K562 (cell line): ENCODE results near the gene ABCA13. TPM values are rescaled to one million over a fixed set of nuclear protein-coding genes. Genes with fewer than 3 reads are reported as not detected.

ENCODE experiments used
- ATAC-seq: fragments of 200-7000 bp; cut with Tn5 transposase; 3 replicates; pipeline ENCODE4 v1.9.1; 2020; ENCODE audit warnings: moderate library complexity
- BruUV-seq: library from RNA; stranded (reverse); fragments of 400-500 nt; replicated peaks from 2 replicates; lab custom pipeline; 2021; lab: Mats Ljungman, UMichigan
- CTCF ChIA-PET: fragments of 300-600 bp; formaldehyde crosslinking; extraction: SDS; loops from one replicate; lab custom pipeline; 2021; ENCODE audit warnings: low intra/inter-chr PET ratio; lab: Yijun Ruan, JAX
- POLR2A ChIA-PET: fragments of 300-600, 350-650 bp; sonication (Branson Sonifier 250); formaldehyde crosslinking; extraction: SDS; loops from one replicate; lab custom pipeline; 2021; ENCODE audit warnings: antibody characterized with exemption, inconsistent platforms; lab: Yijun Ruan, JAX
- DNase-seq, 4 experiments: peaks; one replicate each; pipeline versions ENCODE4 v3.0.0 to v3.0.0-alpha.2; 2011 to 2018; ENCODE audit warnings: low spot score in 3 of 4, mixed read lengths in 3 of 4; ENCODE audit errors: extremely low read depth in 1 of 4
- FAIRE-seq: peaks from 2 replicates; lab custom pipeline; 2011; peaks lifted over from hg19 to GRCh38; lab: Jason Lieb, UNC
- H2AFZ ChIP-seq: 2 replicates; pipeline ENCODE4 v1.6.0; 2011; ENCODE audit warnings: low read depth, low read length, control low read depth, inconsistent platforms
- H3K27ac ChIP-seq: fragments of 200-600 bp; 3 replicates; pipeline ENCODE4 v1.8.0; 2011; ENCODE audit warnings: low read depth, mild to moderate bottlenecking, control low read depth, inconsistent platforms, low read length, moderate library complexity, mixed read lengths; ENCODE audit errors: extremely low read depth
- H3K27me3 ChIP-seq, 2 experiments: fragments of 300-600 bp in 1 of 2; 2 replicates in 1 of 2; 3 replicates in 1 of 2; pipeline versions ENCODE4 v1.6.0 to v1.8.0; 2011; ENCODE audit warnings: inconsistent platforms in 2 of 2, low read length in 2 of 2, mild to moderate bottlenecking in 1 of 2, mixed read lengths in 1 of 2, moderate library complexity in 1 of 2; ENCODE audit not compliant: control insufficient read depth in 2 of 2, insufficient read depth in 2 of 2
- H3K36me3 ChIP-seq: fragments of 300-600 bp; 3 replicates; pipeline ENCODE4 v1.8.0; 2011; ENCODE audit warnings: mild to moderate bottlenecking, low read length, inconsistent platforms; ENCODE audit not compliant: control insufficient read depth, insufficient read depth
- H3K4me1 ChIP-seq, 2 experiments: fragments of 200-600 bp in 1 of 2; replicated peaks in 1 of 2; 2 replicates in 1 of 2; 3 replicates in 1 of 2; pipeline versions ENCODE4 v1.5.1 to v1.8.0; 2011; ENCODE audit warnings: inconsistent platforms in 2 of 2, low read length in 2 of 2, mild to moderate bottlenecking in 1 of 2, mixed read lengths in 1 of 2, moderate library complexity in 1 of 2; ENCODE audit not compliant: control insufficient read depth in 2 of 2, insufficient read depth in 2 of 2
- H3K4me2 ChIP-seq: 2 replicates; pipeline ENCODE4 v1.6.1; 2011; ENCODE audit warnings: low read length, control low read depth, inconsistent platforms, mixed read lengths; ENCODE audit not compliant: insufficient read depth
- H3K4me3 ChIP-seq: fragments of 200-600 bp; sonication (generic), shearing (Covaris generic); 2 replicates; pipeline ENCODE4 v1.5.1; 2016; ENCODE audit warnings: control low read depth, inconsistent platforms
- H3K79me2 ChIP-seq: fragments of 200-600 bp; 3 replicates; pipeline ENCODE4 v1.8.0; 2011; ENCODE audit warnings: low read length, inconsistent platforms; ENCODE audit not compliant: control insufficient read depth, insufficient read depth
- H3K9ac ChIP-seq, 2 experiments: 2 replicates each; pipeline versions ENCODE4 v1.6.0 to v1.6.1; 2011; ENCODE audit warnings: low read depth in 2 of 2, low read length in 2 of 2, control low read depth in 1 of 2, inconsistent platforms in 1 of 2, mild to moderate bottlenecking in 1 of 2, mixed read lengths in 1 of 2; ENCODE audit not compliant: insufficient read depth in 1 of 2
- H3K9me1 ChIP-seq: one replicate; pipeline ENCODE4 v1.6.0; 2011; ENCODE audit warnings: inconsistent platforms, mild to moderate bottlenecking, low read length, moderate library complexity; ENCODE audit not compliant: control insufficient read depth, insufficient read depth
- H3K9me3 ChIP-seq: replicated peaks from 2 replicates; pipeline ENCODE4 v1.5.1; 2011; ENCODE audit warnings: low read depth, low read length, inconsistent platforms; ENCODE audit not compliant: control insufficient read depth, insufficient read depth
- H4K20me1 ChIP-seq: replicated peaks from 2 replicates; pipeline ENCODE4 v1.6.1; 2011; ENCODE audit warnings: low read length, inconsistent platforms, mixed read lengths; ENCODE audit not compliant: control insufficient read depth, insufficient read depth
- DMBX1 ChIP-seq: fragments of 250-450 bp; sonication (Bioruptor Pico); IDR thresholded peaks from 2 replicates; pipeline ENCODE4 v1.8.0; 2022; ENCODE audit warnings: inconsistent platforms, mild to moderate bottlenecking, moderate library complexity, borderline replicate concordance
- FOSL1 ChIP-seq: fragments of 200-800 bp; sonication (Bioruptor generic); conservative IDR thresholded peaks from 2 replicates; pipeline ENCODE4 v1.6.1; 2016; ENCODE audit warnings: missing genetic modification characterization, missing compliant biosample characterization
- L3MBTL2 ChIP-seq: fragments of 450-650 bp; IDR thresholded peaks from 2 replicates; pipeline ENCODE4 v1.6.1; 2016; ENCODE audit warnings: mild to moderate bottlenecking, moderate library complexity
- LARP7 ChIP-seq: fragments of 450-650 bp; IDR thresholded peaks from 2 replicates; pipeline ENCODE4 v1.6.1; 2016
- MAZ ChIP-seq, 2 experiments: fragments of 450-650 bp in 1 of 2; sonication (generic) in 1 of 2; formaldehyde crosslinking; IDR thresholded peaks in 1 of 2; conservative IDR thresholded peaks in 1 of 2; 2 replicates each; pipeline versions ENCODE4 v1.4.0 to v1.5.0; 2020; ENCODE audit warnings: mild to moderate bottlenecking in 1 of 2, missing genetic modification reagents in 1 of 2
- PURB ChIP-seq: sonication (generic); formaldehyde crosslinking; IDR thresholded peaks from 2 replicates; pipeline ENCODE4 v1.9.0; 2021; ENCODE audit warnings: low read depth, mild to moderate bottlenecking, missing genetic modification reagents
- PYGO2 ChIP-seq: fragments of 450-650 bp; IDR thresholded peaks from 2 replicates; pipeline ENCODE4 v1.6.1; 2016; ENCODE audit warnings: mild to moderate bottlenecking, missing genetic modification characterization, moderate library complexity, missing compliant biosample characterization
- RAD51 ChIP-seq: fragments of 450-650 bp; IDR thresholded peaks from 2 replicates; pipeline ENCODE4 v1.7.1; 2016; ENCODE audit warnings: low read depth, mild to moderate bottlenecking, borderline replicate concordance
- RUNX1 ChIP-seq: sonication (generic); IDR thresholded peaks from 2 replicates; pipeline ENCODE4 v1.6.1; 2016; ENCODE audit warnings: antibody characterized with exemption, low read depth
- SAFB2 ChIP-seq: fragments of 200-400 bp; formaldehyde crosslinking; IDR thresholded peaks from 2 replicates; pipeline ENCODE4 v1.6.1; 2018; ENCODE audit warnings: borderline replicate concordance, low read length, low read depth, moderate library complexity; ENCODE audit not compliant: severe bottlenecking
- SIRT6 ChIP-seq: IDR thresholded peaks from one replicate; pipeline ENCODE4 v1.6.1; 2012; ENCODE audit warnings: low read depth, mild to moderate bottlenecking, control low read depth, inconsistent platforms, low read length, moderate library complexity
- TCFL5 ChIP-seq: fragments of 250-450 bp; sonication (Bioruptor Pico); conservative IDR thresholded peaks from 2 replicates; pipeline ENCODE4 v1.6.1; 2021; ENCODE audit warnings: mild to moderate bottlenecking, moderate library complexity, matching md5 sums
- ZC3H11A ChIP-seq: IDR thresholded peaks from 2 replicates; pipeline ENCODE4 v1.6.1; 2012; ENCODE audit warnings: low read depth, low read length, improper control_type of control experiment
- ZNF174 ChIP-seq: fragments of 250-450 bp; sonication (Bioruptor Pico); IDR thresholded peaks from 2 replicates; pipeline ENCODE4 v1.4.0; 2020; ENCODE audit warnings: mild to moderate bottlenecking
- ZNF586 ChIP-seq: fragments of 450-650 bp; formaldehyde crosslinking; conservative IDR thresholded peaks from 2 replicates; pipeline ENCODE4 v1.4.0; 2020; ENCODE audit warnings: mild to moderate bottlenecking, moderate library complexity
- ZNF778 ChIP-seq: fragments of 450-650 bp; formaldehyde crosslinking; IDR thresholded peaks from 2 replicates; pipeline ENCODE4 v1.4.0; 2020; ENCODE audit warnings: mild to moderate bottlenecking, moderate library complexity
- WGBS: fragments of 100-300 bp; shearing (Covaris generic); methylation state at CpG from one replicate; pipeline ENCODE4 v1.1.6; 2016; ENCODE audit warnings: low coverage, mixed read lengths; ENCODE audit not compliant: insufficient coverage; ENCODE audit errors: missing lambda C conversion rate; 5-methylcytosine and 5-hydroxymethylcytosine counted together
- in situ Hi-C: fragments of 300-500 bp; cut with MboI; formaldehyde crosslinking; loops from 4 replicates; pipeline ENCODE4 v1.15.0; 2018; ENCODE audit warnings: inconsistent platforms, mixed read lengths
- intact Hi-C: fragments of 100-400 bp; cut with micrococcal nuclease; formaldehyde crosslinking; loops from 2 replicates; pipeline ENCODE4 v1.14.2; 2022
- polyA plus RNA-seq, 8 experiments: library from polyadenylated mRNA; depleted of rRNA in 4 of 8; stranded (reverse) in 5 of 8; unstranded in 3 of 8; fragments of >200 nt; fragmentation: Nextera tagmentation in 2 of 8; fragmentation: Illumina TruSeq in 1 of 8; extraction: Ambion mirVana in 2 of 8; extraction: Trizol in 1 of 8; gene quantifications; 2 replicates each; pipeline versions ENCODE4 v1.2.1 to v1.2.3, GENCODE V29; 2011 to 2014; ENCODE audit warnings: inconsistent platforms in 1 of 8, missing spikeins in 1 of 8
- total RNA-seq, 7 experiments: library from RNA; depleted of rRNA in 6 of 7; stranded (reverse); fragments of >200 nt in 6 of 7; fragmentation: Illumina TruSeq in 2 of 7; extraction: Trizol in 2 of 7; gene quantifications; 2 replicates each; pipeline versions ENCODE4 v1.2.1 to v1.2.3, GENCODE V29; 2011 to 2021; ENCODE audit warnings: low replicate concordance in 1 of 7
- TF ChIP-seq, protein P1 (sequence below): fragments of 450-650 bp; IDR thresholded peaks from 2 replicates; pipeline ENCODE4 v1.6.1; 2016; ENCODE audit warnings: borderline replicate concordance
- TF ChIP-seq, protein P2 (sequence below): sonication (generic); formaldehyde crosslinking; IDR thresholded peaks from 2 replicates; pipeline ENCODE4 v1.8.1; 2023; ENCODE audit warnings: mild to moderate bottlenecking, missing genetic modification reagents

Gene ABCA13
- total and polyA plus RNA-seq, 9 of the 15 experiments (the other 6 are each of a cell fraction or from before 2014, with no cell fraction given), result 0.14 to 1.5 (median 0.38) TPM

DNA sequence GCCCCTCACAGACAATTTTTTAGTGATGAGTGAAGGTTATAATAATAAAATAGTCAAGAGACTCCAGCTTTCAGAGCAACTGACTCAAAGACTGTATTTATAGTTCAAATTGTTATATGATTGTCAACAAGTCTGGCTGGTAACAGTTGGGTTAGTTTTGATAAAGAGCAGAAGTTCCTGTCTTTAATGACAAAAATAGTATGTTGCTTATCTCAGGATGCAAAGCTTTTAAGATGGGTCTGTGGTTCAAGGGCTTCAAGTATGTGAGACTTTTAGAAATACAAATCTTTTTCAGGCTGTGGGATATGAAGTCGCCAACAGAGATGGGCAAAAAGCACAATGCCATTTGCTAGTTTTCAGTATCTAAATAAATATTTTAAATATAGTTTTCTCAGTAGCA lies 118.4 kb downstream of the ABCA13 start:
- DNase-seq (no peak), ATAC-seq (no peak), FAIRE-seq (no peak)
- Histone ChIP-seq H3K9ac (no peak overlapping the region), H3K36me3 (no peaks in the 10 kb centered on the region), H3K4me2 (no peak overlapping the region), H3K4me3 (no peak overlapping the region), H4K20me1 (no peaks in the 10 kb centered on the region), H3K79me2 (no peaks in the 10 kb centered on the region), H3K9me3 (no peaks in the 10 kb centered on the region), H3K27me3 (no peaks in the 10 kb centered on the region), H2AFZ (no peak overlapping the region), H3K4me1 (no peaks in the 10 kb centered on the region; a peak in 1 of 5 replicates), H3K27ac (no peak overlapping the region), H3K9me1 (no peaks in the 10 kb centered on the region)
- POLR2A ChIA-PET, result no interaction called here
- 0% methylated on average over 1 of the region's 1 CpG for WGBS
- BruUV-seq, result no TSS peak
- CTCF ChIA-PET, result no interaction called here
- TF ChIP-seq SIRT6 (no peak), ZC3H11A (no peak), DMBX1 (CRISPR knock-in tag) (no peak), ZNF174 (CRISPR knock-in tag) (no peak), L3MBTL2 (no peak), FOSL1 (tag) (no peak), SAFB2 (no peak), PURB (no peak), ZNF778 (no peak), MAZ (CRISPR knock-in tag; conservative IDR thresholded peaks at IDR 0.05 in 1 of 2, IDR thresholded peaks at IDR 0.05 in 1 of 2) (no peak), LARP7 (no peak), ZNF586 (CRISPR knock-in tag) (no peak), RAD51 (no peak), RUNX1 (no peak), PYGO2 (tag) (no peak), TCFL5 (CRISPR knock-in tag) (no peak)
- TF ChIP-seq, protein P1, sequence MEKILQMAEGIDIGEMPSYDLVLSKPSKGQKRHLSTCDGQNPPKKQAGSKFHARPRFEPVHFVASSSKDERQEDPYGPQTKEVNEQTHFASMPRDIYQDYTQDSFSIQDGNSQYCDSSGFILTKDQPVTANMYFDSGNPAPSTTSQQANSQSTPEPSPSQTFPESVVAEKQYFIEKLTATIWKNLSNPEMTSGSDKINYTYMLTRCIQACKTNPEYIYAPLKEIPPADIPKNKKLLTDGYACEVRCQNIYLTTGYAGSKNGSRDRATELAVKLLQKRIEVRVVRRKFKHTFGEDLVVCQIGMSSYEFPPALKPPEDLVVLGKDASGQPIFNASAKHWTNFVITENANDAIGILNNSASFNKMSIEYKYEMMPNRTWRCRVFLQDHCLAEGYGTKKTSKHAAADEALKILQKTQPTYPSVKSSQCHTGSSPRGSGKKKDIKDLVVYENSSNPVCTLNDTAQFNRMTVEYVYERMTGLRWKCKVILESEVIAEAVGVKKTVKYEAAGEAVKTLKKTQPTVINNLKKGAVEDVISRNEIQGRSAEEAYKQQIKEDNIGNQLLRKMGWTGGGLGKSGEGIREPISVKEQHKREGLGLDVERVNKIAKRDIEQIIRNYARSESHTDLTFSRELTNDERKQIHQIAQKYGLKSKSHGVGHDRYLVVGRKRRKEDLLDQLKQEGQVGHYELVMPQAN, result no peak
- TF ChIP-seq, protein P2, sequence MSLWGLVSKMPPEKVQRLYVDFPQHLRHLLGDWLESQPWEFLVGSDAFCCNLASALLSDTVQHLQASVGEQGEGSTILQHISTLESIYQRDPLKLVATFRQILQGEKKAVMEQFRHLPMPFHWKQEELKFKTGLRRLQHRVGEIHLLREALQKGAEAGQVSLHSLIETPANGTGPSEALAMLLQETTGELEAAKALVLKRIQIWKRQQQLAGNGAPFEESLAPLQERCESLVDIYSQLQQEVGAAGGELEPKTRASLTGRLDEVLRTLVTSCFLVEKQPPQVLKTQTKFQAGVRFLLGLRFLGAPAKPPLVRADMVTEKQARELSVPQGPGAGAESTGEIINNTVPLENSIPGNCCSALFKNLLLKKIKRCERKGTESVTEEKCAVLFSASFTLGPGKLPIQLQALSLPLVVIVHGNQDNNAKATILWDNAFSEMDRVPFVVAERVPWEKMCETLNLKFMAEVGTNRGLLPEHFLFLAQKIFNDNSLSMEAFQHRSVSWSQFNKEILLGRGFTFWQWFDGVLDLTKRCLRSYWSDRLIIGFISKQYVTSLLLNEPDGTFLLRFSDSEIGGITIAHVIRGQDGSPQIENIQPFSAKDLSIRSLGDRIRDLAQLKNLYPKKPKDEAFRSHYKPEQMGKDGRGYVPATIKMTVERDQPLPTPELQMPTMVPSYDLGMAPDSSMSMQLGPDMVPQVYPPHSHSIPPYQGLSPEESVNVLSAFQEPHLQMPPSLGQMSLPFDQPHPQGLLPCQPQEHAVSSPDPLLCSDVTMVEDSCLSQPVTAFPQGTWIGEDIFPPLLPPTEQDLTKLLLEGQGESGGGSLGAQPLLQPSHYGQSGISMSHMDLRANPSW (CRISPR knock-in tag), result no peak
- intact Hi-C loops (no loop called here), in situ Hi-C loops (no loop called here)
